HG03565 (cell line): Measurements from ENCODE around the gene USP37.
A peak's percentile ranks its signal among the peaks of the same experiment; 100 is the strongest.
"Not testable (repeated sequence)": the region's sequence is repeated elsewhere in the genome, so short reads cannot be mapped to it uniquely, and the experiment has no call there.

ENCODE experiments used
- ATAC-seq: cut with Tn5 transposase; IDR thresholded peaks from one replicate; pipeline ENCODE4 v1.9.1; 2021; ENCODE audit warnings: mild to moderate bottlenecking, moderate library complexity; ENCODE audit not compliant: unreplicated experiment

USP37 gene

DNA sequence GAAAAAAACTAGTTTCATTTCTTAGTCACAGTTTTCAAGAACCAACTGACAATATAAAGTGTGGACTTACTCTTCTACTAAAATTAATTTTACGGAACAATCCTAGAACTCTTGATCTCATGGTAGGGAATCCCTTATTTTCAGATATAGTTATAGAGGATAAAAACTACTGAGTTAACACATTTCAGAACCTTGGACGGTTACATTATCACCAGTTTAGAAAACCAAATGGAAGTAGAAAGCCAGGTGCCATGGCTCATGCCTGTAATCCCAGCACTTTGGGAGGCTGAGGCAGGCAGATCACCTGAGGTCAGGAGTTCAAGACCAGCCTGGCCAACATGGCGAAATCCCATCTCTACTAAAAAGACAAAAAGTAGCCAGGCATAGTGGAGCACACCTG is 13.9 kb downstream of the USP37 start:
- not testable (repeated sequence) for ATAC-seq

DNA sequence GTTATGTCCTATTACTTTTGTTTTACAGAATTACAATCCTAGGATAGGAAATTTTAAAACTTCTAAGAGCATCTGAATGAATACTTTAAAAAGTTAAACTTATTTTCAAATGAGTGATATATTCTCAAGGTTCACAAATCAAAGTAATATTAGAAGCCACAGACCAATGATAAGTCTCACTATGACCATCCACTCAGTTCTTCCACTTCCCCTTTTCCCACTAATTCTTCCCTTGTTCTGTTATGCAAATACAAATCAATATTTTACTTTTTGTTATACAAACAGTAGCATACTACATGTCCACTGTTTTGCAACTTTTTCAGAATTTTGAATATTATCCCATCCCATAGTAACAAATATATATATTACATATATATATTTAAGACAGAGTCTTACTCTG is 20.2 kb downstream of the USP37 start:
- no peak for ATAC-seq

GRCh38 chr2:218547511-218547910 is 20.6 kb downstream of the USP37 start:
- ATAC-seq = no peak

DNA sequence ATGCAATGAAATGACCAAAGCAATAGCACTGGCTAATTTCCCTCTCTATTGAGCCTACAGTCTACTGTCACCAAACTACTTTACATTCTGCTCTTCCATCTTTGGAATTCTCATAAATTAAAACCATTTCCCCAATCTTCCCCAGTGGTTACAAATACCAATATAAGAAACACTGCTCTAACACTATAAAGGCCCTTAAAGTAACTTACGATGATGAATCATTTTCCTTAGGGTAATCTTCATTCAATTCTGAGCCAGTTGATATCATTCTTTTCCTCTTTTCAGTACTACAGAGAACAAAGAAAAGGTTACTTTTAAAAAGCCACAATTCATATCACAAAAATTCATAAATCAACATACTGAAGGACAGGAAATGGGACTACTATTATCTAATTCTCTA is 22.1 kb downstream of the USP37 start:
- no peak for ATAC-seq

- no peak for ATAC-seq
Measured at GRCh38 chr2:218540015-218540414, 28.1 kb downstream of the USP37 start.

DNA sequence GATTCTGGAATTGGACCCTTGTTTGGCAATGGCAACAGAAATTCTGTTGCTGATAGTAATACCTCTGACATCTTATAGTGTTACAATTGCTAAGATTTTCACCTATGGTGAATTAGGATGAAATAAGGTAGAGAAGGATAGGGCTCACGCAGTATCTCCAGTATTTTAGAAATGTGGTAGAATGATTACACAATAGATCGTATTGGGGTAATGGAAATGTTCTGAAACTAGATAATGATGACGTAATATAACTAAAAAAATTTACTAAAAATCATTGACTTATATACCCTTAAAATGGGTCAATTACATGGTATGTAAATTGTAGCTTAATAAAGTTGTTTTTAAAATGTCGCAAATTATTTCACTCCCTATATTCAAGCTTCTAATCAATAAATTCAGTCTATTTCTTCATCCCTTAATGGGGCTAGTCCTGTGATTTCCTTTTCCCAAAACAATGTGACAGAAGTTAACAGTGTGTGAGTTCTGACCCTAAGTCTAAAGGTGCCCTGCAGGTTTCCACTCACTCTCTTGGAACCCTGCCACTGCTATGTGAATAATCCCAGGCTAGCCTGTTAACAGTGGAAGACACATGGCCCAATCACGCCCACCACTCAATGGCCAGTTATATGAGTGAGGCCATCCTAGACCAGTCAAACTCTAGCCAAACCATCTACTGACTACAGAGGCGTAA is 31.2 kb downstream of the USP37 start:
- ATAC-seq = no peak

DNA sequence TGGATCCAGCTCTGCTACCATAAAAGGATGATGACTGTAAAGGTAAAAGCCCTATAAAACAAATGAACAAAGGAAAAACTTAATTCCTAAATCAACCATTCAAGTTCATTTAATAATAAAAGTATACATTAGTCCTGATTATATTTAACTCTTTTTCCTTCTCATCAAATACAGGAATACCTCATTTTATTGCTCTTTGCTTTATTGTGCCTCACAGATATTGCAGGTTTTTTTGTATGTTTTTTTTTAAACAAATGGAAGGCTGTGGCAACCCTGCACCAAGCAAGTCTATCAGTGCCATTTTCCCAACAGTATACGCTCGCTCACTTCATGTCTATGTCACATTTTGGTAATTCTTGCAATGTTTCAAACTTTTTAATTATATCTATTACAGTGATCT is 38.2 kb downstream of the USP37 start:
- ATAC-seq = no peak

GRCh38 chr2:218528409-218528808 is 39.7 kb downstream of the USP37 start:
- ATAC-seq = not testable (repeated sequence)

- ATAC-seq = no peak
Measured at GRCh38 chr2:218523651-218524050, 44.5 kb downstream of the USP37 start.

GRCh38 chr2:218518876-218519275 is 49.3 kb downstream of the USP37 start:
- no peak for ATAC-seq

GRCh38 chr2:218517434-218518206 is 50.5 kb downstream of the USP37 start:
- ATAC-seq = peak; percentile 60

DNA sequence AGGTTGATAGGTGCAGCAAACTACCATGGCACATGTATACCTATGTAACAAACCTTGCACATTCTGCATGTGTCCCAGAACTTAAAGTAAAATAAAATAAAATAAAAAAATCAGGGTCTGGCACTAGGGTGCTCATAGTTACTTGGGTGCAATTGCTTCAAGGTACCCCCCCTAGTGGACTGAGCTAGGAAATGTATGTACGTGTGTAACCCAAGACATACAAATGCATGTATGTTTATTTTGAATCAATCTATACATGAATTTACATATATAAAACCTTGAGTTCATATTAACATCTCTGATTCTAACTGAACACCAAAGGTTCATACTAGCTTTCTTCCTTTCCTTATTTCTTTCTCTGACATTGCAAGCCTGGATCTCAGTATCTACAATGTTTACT is 51.5 kb downstream of the USP37 start:
- ATAC-seq = no peak

DNA sequence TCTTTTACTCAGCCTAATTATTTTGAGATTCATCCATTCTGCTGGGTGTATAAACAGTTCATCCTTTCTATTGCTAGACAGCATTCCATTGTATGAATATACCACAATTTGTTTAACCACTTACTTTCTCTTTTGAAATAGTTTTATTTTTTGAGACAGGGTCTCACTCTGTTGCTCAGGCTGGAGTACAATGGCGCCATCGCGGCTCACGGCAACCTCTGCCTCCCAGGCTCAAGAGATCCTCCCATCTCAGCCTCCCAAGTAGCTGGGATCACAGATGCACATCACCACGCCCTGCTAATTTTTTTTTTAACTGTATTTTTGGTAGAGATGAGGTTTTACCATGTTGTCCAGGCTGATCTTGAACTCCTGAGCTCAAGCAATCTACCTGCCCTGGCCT is 54.5 kb downstream of the USP37 start:
- ATAC-seq = no peak

DNA sequence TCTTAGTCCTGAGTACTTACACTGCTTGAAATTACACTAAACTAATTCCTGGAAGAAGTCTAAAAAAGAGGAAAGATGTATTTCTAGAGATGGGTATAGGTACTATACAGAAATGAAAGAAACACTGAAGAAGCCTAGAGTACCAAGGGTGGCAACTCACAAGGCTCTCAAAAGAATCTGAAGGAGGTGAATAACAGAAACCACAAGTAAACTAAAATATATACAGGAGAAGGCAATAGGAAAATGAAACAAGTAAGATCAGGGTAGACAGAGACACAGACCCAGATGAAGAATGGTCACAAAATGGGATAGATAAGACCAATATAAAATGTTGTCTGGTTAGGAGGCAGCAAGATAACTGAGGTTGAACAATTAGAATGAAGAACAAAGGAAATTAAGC is 59.9 kb downstream of the USP37 start:
- ATAC-seq = no peak

DNA sequence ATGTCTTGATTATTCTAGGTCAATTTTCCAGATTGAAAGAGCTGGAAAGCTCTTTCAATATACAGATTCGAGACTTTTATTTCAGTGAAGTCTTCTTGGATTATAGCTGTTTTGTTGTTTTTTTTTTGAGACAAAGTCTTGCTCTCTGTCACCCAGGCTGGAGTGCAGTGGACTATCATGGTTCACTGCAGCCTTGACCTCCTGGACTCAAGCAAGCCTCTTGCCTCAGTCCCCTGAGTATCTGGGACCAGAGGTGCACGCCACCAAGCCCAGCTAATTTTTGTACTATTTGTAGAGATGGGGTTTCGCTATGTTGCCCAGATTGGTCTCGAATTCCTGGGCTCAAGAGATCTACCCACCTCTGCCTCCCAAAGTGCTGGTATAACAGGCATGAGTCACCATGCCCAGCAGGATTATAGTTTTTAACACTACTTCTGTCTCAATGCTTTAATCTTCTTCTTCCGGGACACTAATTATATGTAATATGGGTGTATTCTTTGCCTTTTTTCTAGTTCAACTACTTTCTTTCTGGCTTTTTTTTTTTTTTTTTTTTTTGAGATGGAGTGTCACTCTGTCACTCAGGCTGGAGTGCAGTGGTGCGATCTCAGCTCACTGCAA is 62.3 kb downstream of the USP37 start:
- ATAC-seq = no peak

GRCh38 chr2:218501665-218502064 is 66.5 kb downstream of the USP37 start:
- no peak for ATAC-seq

- no peak for ATAC-seq
Measured at GRCh38 chr2:218500501-218501060, 67.6 kb downstream of the USP37 start.

DNA sequence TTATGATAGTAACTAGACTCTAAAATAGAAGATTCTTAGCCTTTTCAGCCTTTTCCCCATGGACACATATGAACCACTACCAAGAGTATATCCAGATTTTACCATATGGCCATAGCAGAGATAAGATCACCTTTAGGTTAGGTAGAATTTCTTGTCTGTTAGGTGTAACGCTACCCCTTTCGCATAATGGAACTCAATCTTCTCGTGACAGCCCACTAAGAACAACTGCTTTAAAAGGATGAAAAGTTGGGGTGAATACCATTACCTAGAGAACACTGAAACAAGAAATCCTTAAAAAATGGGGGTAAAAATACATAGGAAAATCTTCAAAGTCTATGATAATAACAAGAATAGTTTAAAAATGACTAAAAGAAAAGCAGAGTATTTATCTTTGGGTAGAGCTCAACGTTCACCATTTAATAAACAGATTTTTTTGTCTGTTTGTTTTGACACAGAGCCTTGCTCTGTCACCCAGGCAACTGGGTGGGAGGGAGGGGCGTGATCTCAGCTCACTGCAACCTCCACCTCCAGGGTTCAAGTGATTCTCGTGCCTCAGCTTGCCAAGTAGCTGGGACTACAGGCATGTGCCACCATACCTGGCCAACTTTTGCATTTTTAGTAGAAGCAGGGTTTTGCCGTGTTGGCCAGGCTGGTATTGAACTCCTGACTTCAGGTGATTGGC is 82.0 kb downstream of the USP37 start:
- no peak for ATAC-seq

GRCh38 chr2:218482651-218483050 is 85.5 kb downstream of the USP37 start:
- ATAC-seq = no peak

- no peak for ATAC-seq
Measured at GRCh38 chr2:218479595-218479994, 88.6 kb downstream of the USP37 start.

DNA sequence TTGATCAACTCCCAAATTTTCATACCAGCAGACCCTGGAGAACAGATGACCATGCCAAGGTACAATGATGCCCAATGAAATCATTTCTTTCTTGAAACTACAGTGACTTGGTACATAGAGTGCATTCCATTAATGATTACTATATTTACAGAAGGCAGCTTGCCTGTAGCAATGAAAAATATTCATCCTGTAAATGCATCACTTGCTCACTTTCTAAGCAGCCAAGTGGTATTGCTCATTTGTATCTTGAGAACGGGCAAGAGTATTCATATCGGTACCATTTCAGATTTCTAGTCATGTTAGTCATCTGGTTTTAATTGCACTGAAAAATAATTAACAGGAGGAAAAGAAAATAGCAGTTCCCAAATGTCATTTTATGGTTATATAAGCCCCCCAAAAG is 89.6 kb downstream of the USP37 start:
- no peak for ATAC-seq
